Peyer's patch (tissue), 4 donors: ENCODE measurements around the gene UBE2D2.

Experiments
- CTCF ChIP-seq, 6 experiments: fragments of 450-650 bp in 4 of 6; fragments of 200-600 bp in 2 of 6; sonication (generic) in 1 of 6; IDR thresholded peaks; one replicate each; pipeline ENCODE4 v1.5.1; 2017 to 2019; ENCODE audit warnings: antibody characterized with exemption in 6 of 6, mild to moderate bottlenecking in 3 of 6, moderate library complexity in 1 of 6
- POLR2A ChIP-seq, 2 donors: fragments of 450-650 bp; IDR thresholded peaks; one replicate each; pipeline ENCODE4 v1.5.1; 2017; ENCODE audit warnings: antibody characterized with exemption in 2 of 2, mild to moderate bottlenecking in 2 of 2, moderate library complexity in 2 of 2

- TF ChIP-seq CTCF (IDR thresholded peaks at IDR 0.05) (no peak), POLR2A (IDR thresholded peaks at IDR 0.05) (peak in 1 of 2 donors; percentile 17)
Measured at GRCh38 chr5:139651043-139651834, 90.1 kb downstream of the UBE2D2 start.
